GM18517 (cell line): Measurements from ENCODE around the gene ZNF579.
"Not testable (repeated sequence)": the region's sequence is repeated elsewhere in the genome, so short reads cannot be mapped to it uniquely, and the experiment has no call there.

ENCODE experiments used
- ATAC-seq: cut with Tn5 transposase; IDR thresholded peaks from one replicate; pipeline ENCODE4 v1.9.1; 2021; ENCODE audit warnings: mild to moderate bottlenecking, moderate library complexity; ENCODE audit not compliant: unreplicated experiment

ZNF579 gene

DNA sequence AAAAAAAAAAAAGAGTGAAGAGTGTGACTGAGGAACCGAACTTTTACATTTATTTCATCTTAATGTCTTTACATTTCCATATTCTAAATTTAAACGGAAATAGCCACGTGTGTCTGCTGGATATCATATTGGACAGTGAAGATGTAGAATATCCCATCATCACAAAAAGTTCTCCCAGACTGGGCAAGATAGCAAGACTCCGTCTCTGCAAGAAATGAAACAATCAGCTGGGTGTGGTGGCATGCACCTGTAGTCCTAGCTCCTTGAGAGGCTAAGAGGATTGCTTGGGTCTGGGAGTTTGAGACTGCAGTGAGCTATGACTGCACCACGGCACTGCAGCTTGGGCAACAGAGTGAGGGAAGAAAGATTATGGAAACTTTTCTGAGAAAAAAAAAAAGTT is 3.9 kb downstream of the ZNF579 start:
- ATAC-seq, result no peak

DNA sequence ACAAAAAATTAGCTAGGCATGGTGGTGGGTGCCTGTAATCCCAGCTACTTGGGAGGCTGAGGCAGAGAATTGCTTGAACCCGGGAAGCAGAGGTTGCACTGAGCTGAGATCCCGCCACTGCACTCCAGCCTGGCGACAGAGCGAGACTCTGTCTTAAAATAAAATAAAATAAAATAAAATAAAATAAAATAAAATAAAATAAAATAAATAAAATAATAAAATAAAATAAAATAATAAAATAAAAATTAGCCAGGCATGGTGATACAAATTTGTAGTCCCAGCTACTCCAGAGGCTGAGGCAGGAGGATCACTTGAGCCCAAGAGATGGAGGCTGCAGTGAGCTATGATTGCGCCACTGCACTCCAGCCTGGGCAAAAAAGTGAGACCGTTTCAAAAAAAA is 6.7 kb downstream of the ZNF579 start:
- not testable (repeated sequence) for ATAC-seq

- ATAC-seq, result not testable (repeated sequence)
Observed at GRCh38 chr19:55569477-55569876, 11.2 kb downstream of the ZNF579 start.

- no peak for ATAC-seq
Observed at GRCh38 chr19:55567708-55568328, 12.8 kb downstream of the ZNF579 start.

DNA sequence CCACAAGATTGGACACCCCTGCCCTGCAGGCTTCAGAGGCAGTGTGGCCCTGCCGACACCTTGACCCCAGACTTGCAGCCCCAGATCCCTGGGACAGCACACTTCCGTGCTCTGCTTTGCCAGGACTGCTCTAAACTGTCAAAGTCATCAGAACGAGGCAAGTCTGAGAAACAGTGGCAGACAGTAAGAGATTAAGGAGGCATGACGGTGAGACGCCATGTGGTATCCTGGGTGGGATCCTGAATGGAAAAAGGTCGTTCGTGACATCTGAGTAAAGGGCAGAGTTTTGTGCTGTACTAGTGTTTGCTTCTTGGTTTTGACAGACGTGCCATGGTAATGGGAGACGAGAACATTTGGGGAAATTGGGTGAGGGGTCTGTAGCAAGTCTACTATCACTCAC is 13.8 kb downstream of the ZNF579 start:
- ATAC-seq, result no peak

- no peak for ATAC-seq
Observed at GRCh38 chr19:55563261-55563690, 17.4 kb downstream of the ZNF579 start.

GRCh38 chr19:55559684-55560083 is 21.0 kb downstream of the ZNF579 start:
- no peak for ATAC-seq

GRCh38 chr19:55554741-55555152 is 25.9 kb downstream of the ZNF579 start:
- ATAC-seq, result no peak

DNA sequence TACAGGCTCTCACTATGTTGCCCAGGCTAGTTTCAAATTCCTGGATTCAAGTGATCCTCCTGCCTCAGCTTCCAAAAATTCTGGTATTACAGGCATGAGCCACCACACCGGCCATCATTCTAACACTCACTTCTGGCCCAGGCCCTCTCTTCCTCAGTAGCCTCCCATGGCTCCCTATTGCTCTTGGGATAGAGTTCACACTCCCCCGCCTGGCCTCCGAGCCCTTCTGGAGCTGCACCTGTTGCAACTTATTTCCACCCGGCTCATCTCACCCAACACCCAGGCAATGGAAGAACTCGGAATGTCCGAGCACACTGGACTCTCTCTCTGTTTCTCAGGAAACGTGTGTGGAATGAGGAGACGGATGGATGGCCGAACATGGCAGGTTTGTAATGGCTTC is 26.3 kb downstream of the ZNF579 start:
- no peak for ATAC-seq

GRCh38 chr19:55553217-55554182 is 27.1 kb downstream of the ZNF579 start:
- no peak for ATAC-seq

DNA sequence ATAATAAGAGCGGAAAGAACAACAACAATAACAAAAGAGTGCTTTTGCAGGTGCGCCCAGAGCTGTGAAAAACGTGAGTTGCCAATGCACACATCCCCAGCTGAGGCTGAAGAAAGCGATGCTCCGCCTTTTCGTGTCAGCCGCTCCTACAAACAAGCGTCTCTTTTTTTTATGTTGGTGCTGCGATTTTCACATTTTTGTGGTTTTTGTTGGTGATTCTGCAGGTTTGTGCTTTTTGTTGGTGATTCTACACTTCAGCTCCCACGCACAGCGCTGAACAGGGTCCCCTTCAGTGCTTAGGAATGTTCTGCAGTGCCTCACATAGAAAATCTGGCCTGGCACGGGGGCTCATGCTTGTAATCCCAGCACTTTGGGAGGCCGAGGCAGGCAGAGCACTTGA is 28.0 kb downstream of the ZNF579 start:
- no peak for ATAC-seq

- no peak for ATAC-seq
Observed at GRCh38 chr19:55552206-55552605, 28.4 kb downstream of the ZNF579 start.

- no peak for ATAC-seq
Observed at GRCh38 chr19:55550321-55550650, 30.4 kb downstream of the ZNF579 start.

GRCh38 chr19:55549500-55550320 is 30.9 kb downstream of the ZNF579 start:
- ATAC-seq, result no peak

DNA sequence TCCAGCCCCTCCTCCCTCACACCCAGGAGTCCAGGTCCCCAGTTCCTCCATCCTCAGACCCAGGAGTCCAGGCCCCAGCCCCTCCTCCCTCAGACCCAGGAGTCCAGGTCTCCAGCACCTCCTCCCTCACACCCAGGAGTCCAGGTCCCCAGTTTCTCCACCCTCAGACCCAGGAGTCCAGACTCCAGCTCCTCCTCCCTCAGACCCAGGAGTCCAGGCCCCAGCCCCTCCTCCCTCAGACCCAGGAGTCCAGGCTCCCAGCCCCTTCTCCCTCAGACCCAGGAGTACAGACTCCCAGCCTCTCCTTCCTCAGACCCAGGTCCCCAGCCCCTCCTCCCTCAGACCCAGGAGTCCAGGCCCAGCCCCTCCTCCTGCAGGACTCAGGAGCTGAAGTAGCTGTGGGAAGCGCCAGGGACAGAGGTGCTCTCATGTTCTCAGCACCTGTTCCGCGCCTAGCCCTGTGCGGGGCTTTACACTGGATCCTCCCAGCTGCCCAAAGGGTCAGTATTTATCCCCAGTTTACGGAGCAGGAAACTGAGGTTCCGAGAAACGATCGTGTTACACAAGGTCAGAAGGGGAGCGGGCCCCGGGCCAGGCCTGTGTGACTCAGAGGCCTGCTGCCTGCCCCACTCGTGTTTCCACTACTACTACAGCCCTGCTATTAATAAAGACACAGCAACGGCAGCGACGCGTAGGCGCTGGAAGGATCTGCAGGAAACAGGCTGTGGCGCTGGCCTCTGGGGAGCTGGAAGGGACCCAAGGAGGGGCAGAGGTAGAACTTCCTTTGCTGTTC is 33.6 kb downstream of the ZNF579 start:
- ATAC-seq, result no peak

GRCh38 chr19:55546011-55546410 is 34.6 kb downstream of the ZNF579 start:
- ATAC-seq, result no peak

- no peak for ATAC-seq
Observed at GRCh38 chr19:55545443-55545842, 35.2 kb downstream of the ZNF579 start, which contains the start of gene SBK3. SBK3 (minus strand) TSS chr19:55545543; CDS start chr19:55545543, 0 bp downstream.

DNA sequence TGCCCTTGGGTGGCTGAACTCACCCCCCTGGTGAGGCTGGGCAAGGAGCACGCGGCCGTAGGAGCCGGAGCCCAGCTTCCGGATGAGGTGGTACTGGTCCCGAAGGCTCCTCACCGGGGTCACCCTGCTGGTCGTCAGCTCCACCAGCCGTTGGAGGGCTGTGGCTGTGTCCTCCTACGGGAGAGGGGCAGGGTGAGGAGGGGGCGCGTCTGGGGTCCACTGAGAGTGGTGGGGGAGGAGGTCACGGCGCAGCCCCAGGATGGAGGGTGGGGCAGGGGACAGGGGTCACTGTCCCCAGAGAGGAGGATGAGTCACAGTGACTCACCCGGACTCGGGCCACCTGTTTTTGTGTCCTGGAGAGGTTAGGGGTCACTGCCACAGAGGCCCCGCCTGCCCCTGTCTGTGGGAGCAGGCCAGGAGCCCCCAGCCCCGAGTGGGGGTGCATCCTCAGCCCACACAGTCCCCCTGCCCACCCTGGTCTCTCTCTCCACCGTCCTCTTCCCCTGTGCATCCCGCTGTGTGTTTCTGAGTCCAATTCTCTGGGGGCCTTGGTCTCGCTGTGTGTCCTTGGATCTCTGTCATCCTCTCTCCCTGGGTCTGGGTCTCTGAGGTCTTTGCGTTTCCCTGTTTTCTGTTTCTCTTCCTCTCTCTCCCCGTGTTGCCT is 35.7 kb downstream of the ZNF579 start:
- no peak for ATAC-seq

DNA sequence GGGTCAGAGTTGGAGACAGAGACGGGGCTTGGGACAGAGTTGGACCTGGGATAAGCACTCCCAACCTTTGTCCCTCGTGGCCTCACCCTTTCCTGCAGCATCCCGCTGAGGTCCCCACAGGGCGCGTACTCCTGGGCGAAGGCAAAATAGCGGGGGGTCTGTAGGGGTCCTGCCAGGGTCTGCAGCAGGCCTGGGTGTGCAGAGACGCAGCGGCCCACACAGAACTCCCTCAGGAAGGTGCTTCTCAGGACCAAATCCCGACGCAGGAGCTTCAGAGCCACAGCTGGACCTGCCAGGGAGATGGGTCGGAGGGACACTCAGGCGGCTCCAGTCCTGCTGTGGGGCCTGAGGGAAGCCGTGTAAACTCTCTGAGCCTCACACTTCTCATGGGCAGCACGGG is 36.6 kb downstream of the ZNF579 start:
- ATAC-seq, result no peak

DNA sequence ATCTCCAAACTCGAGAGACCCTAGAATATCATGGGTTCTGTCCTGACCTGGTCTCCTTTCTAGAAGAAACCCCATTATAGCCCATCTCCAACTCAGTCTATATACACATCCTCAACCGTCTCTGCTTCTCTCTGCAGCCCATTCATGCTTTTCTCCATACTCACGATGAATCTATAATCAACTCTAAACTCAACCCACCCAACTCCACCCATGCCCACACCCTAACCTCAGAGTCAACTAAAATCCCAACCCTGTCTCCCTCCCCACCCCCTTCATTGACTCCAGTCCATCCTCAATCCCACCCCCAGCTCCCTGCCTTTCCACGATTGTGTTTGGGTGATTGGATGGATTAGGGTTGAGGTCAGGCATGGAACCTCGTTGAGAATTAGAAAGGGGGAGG is 37.1 kb downstream of the ZNF579 start:
- ATAC-seq, result no peak
